ENCODE measurements around the gene ZNF407. TPM values are rescaled to one million over a fixed set of nuclear protein-coding genes. Genes with fewer than 3 reads are reported as not detected.

ZNF407 gene
- total RNA-seq, 5 donors from 2014 or later (not counting 1 experiment from before 2014, with no cell fraction given), result 22.9 to 37.4 (median 24.4) TPM

GRCh38 chr18:74590671-74591070 lies 7.0 kb upstream of the ZNF407 start:
- H3K4me1 Mint-ChIP-seq, result peaks cover 14 to 20% (median 18%) of the 10 kb centered on the region in 3 donors
- H3K9me3 Mint-ChIP-seq, result no peaks in the 10 kb centered on the region
- WGBS (ENCODE audit: insufficient coverage), result no CpG with 5 or more reads among the region's 1 CpG
- peaks cover 4 to 13% of the 10 kb centered on the region in 2 donors for H3K27me3 Mint-ChIP-seq
- H3K4me1 ChIP-seq (ENCODE audit: control insufficient read depth in 1 of 2, extremely low read depth in 1 of 2, insufficient read depth in 2 of 2, low read length in 2 of 2), result peaks cover 0 to under 1% of the 10 kb centered on the region in 2 experiments
- ATAC-seq (replicated peaks in 1 of 4) (no peak), DNase-seq (no peak)
- H3K4me3 Mint-ChIP-seq, result no peak overlapping the region
- H3K9me3 ChIP-seq, result no peaks in the 10 kb centered on the region
- POLR2A ChIA-PET, result no interaction called here
- peaks cover 0 to 8% of the 10 kb centered on the region in 2 donors for H3K36me3 ChIP-seq (ENCODE audit: control insufficient read depth in 2 of 2, extremely low read depth in 1 of 2, insufficient read depth in 1 of 2, low read length in 1 of 2)
- peaks cover 27% of the 10 kb centered on the region for H3K36me3 Mint-ChIP-seq
- H3K27ac ChIP-seq (ENCODE audit: low read length), result no peak overlapping the region
- peaks cover 0 to 5% of the 10 kb centered on the region in 2 experiments for H3K27me3 ChIP-seq (replicated peaks in 1 of 2; ENCODE audit: control insufficient read depth in 2 of 2, extremely low read depth in 1 of 2, insufficient read depth in 2 of 2, low read length in 1 of 2)
- H3K4me3 ChIP-seq (ENCODE audit: control insufficient read depth in 1 of 2, extremely low read depth in 1 of 2, low read length in 1 of 2), result no peak overlapping the region
- CTCF ChIA-PET, result no interaction called here
- no peak overlapping the region for H3K27ac Mint-ChIP-seq

- peaks cover 27% of the 10 kb centered on the region for H3K36me3 Mint-ChIP-seq
- Histone ChIP-seq H3K4me3 (ENCODE audit: control insufficient read depth in 1 of 2, extremely low read depth in 1 of 2, low read length in 1 of 2) (no peak overlapping the region), H3K9me3 (no peaks in the 10 kb centered on the region), H3K36me3 (ENCODE audit: control insufficient read depth in 2 of 2, extremely low read depth in 1 of 2, insufficient read depth in 1 of 2, low read length in 1 of 2) (peaks cover 2 to 8% of the 10 kb centered on the region in 2 donors), H3K4me1 (ENCODE audit: control insufficient read depth in 1 of 2, extremely low read depth in 1 of 2, insufficient read depth in 2 of 2, low read length in 2 of 2) (peaks cover 14 to 15% of the 10 kb centered on the region in 2 experiments), H3K27ac (ENCODE audit: low read length) (peak overlapping the region; percentile 8), H3K27me3 (replicated peaks in 1 of 2; ENCODE audit: control insufficient read depth in 2 of 2, extremely low read depth in 1 of 2, insufficient read depth in 2 of 2, low read length in 1 of 2) (no peaks in the 10 kb centered on the region)
- H3K27me3 Mint-ChIP-seq, result no peaks in the 10 kb centered on the region
- DNase-seq (no peak), ATAC-seq (replicated peaks in 1 of 4) (no peak)
- ChIA-PET CTCF (no interaction called here), POLR2A (no interaction called here)
- H3K4me3 Mint-ChIP-seq, result peak overlapping the region; percentile 60 to 94 (median 61)
- peaks cover 42 to 49% (median 43%) of the 10 kb centered on the region in 3 donors for H3K4me1 Mint-ChIP-seq
- H3K27ac Mint-ChIP-seq, result peak overlapping the region in 1 of 2 donors; percentile 65
- H3K9me3 Mint-ChIP-seq, result no peaks in the 10 kb centered on the region
These were observed 2.2 kb upstream of the ZNF407 start for GRCh38 chr18:74595431-74595830.

GRCh38 chr18:74597034-74597661 lies 522 bp upstream of the ZNF407 start:
- Mint-ChIP-seq H3K27me3 (no peaks in the 10 kb centered on the region), H3K4me1 (peaks cover 56 to 65% (median 59%) of the 10 kb centered on the region in 3 donors), H3K9me3 (no peaks in the 10 kb centered on the region), H3K36me3 (peaks cover 34% of the 10 kb centered on the region), H3K4me3 (peak overlapping the region; percentile 92 to 95 (median 94)), H3K27ac (peak overlapping the region; percentile 99)
- no peaks in the 10 kb centered on the region for H3K9me3 ChIP-seq
- CTCF ChIA-PET, result interaction anchor here in 1 of 2 donors (0.9 to 1.0 kb wide), 2 partner anchors 400 to 514 kb away, joined by 3 to 4 read pairs; no protein-coding TSS in a partner anchor
- ATAC-seq (replicated peaks in 1 of 4) (peak; percentile 45 to 58 (median 50)), DNase-seq (peak in 34 of 35 experiments; percentile 46 to 77 (median 64))
- POLR2A ChIA-PET, result interaction anchor here in 1 of 2 donors (1.0 kb wide), 1 partner anchor 101 kb away, joined by 4 read pairs; the partner anchor contains the start of gene CNDP2
- H3K36me3 ChIP-seq (ENCODE audit: control insufficient read depth in 2 of 2, extremely low read depth in 1 of 2, insufficient read depth in 1 of 2, low read length in 1 of 2), result peaks cover 2 to 8% of the 10 kb centered on the region in 2 donors
- H3K4me3 ChIP-seq (ENCODE audit: control insufficient read depth in 1 of 2, extremely low read depth in 1 of 2, low read length in 1 of 2), result peak overlapping the region; percentile 90 to 97
- H3K27me3 ChIP-seq (replicated peaks in 1 of 2; ENCODE audit: control insufficient read depth in 2 of 2, extremely low read depth in 1 of 2, insufficient read depth in 2 of 2, low read length in 1 of 2), result no peaks in the 10 kb centered on the region
- peaks cover 14 to 15% of the 10 kb centered on the region in 2 experiments for H3K4me1 ChIP-seq (ENCODE audit: control insufficient read depth in 1 of 2, extremely low read depth in 1 of 2, insufficient read depth in 2 of 2, low read length in 2 of 2)
- H3K27ac ChIP-seq (ENCODE audit: low read length), result peak overlapping the region; percentile 94
- WGBS (ENCODE audit: insufficient coverage), result under 1% methylated on average over 36 of the region's 41 CpGs

- Histone ChIP-seq H3K4me3 (ENCODE audit: control insufficient read depth in 1 of 2, extremely low read depth in 1 of 2, low read length in 1 of 2) (peak overlapping the region; percentile 76 to 90), H3K27ac (ENCODE audit: low read length) (peak overlapping the region; percentile 55), H3K4me1 (ENCODE audit: control insufficient read depth in 1 of 2, extremely low read depth in 1 of 2, insufficient read depth in 2 of 2, low read length in 2 of 2) (peaks cover 14 to 15% of the 10 kb centered on the region in 2 experiments), H3K9me3 (no peaks in the 10 kb centered on the region), H3K36me3 (ENCODE audit: control insufficient read depth in 2 of 2, extremely low read depth in 1 of 2, insufficient read depth in 1 of 2, low read length in 1 of 2) (peaks cover 0 to 2% of the 10 kb centered on the region in 2 donors), H3K27me3 (replicated peaks in 1 of 2; ENCODE audit: control insufficient read depth in 2 of 2, extremely low read depth in 1 of 2, insufficient read depth in 2 of 2, low read length in 1 of 2) (no peaks in the 10 kb centered on the region)
- no peaks in the 10 kb centered on the region for H3K27me3 Mint-ChIP-seq
- H3K9me3 Mint-ChIP-seq, result no peaks in the 10 kb centered on the region
- peak; percentile 68 to 69 (median 69) for ATAC-seq (replicated peaks in 1 of 4)
- H3K4me3 Mint-ChIP-seq, result peak overlapping the region; percentile 92 to 95 (median 94)
- peak; percentile 39 to 82 (median 69) for DNase-seq
- WGBS (ENCODE audit: insufficient coverage), result under 1% methylated on average over 36 of the region's 44 CpGs
- H3K36me3 Mint-ChIP-seq, result peaks cover 26% of the 10 kb centered on the region
- POLR2A ChIA-PET, result interaction anchor here (0.6 to 1.1 kb wide), 5 partner anchors 19 to 516 kb away, joined by 3 to 4 read pairs (median 3); partner anchors contain the start of gene CNDP2 (in 1 of the 2)
- CTCF ChIA-PET, result interaction anchor here (0.5 to 1.2 kb wide), 9 partner anchors 25 to 1811 kb away, joined by 3 to 5 read pairs (median 4); partner anchors contain the start of gene CNDP2 (in 1 of the 2)
- H3K4me1 Mint-ChIP-seq, result peaks cover 64 to 70% (median 65%) of the 10 kb centered on the region in 3 donors
- peak overlapping the region; percentile 99 for H3K27ac Mint-ChIP-seq
These were observed 806 bp downstream of the ZNF407 start for GRCh38 chr18:74598350-74599001.

- Histone ChIP-seq H3K4me3 (ENCODE audit: control insufficient read depth in 1 of 2, extremely low read depth in 1 of 2, low read length in 1 of 2) (no peak overlapping the region), H3K36me3 (ENCODE audit: control insufficient read depth in 2 of 2, extremely low read depth in 1 of 2, insufficient read depth in 1 of 2, low read length in 1 of 2) (peaks cover 2 to 3% of the 10 kb centered on the region in 2 donors), H3K9me3 (no peaks in the 10 kb centered on the region), H3K27me3 (replicated peaks in 1 of 2; ENCODE audit: control insufficient read depth in 2 of 2, extremely low read depth in 1 of 2, insufficient read depth in 2 of 2, low read length in 1 of 2) (no peaks in the 10 kb centered on the region), H3K27ac (ENCODE audit: low read length) (no peak overlapping the region), H3K4me1 (ENCODE audit: control insufficient read depth in 1 of 2, extremely low read depth in 1 of 2, insufficient read depth in 2 of 2, low read length in 2 of 2) (no peaks in the 10 kb centered on the region)
- Mint-ChIP-seq H3K4me1 (peaks cover 49 to 55% (median 52%) of the 10 kb centered on the region in 3 donors), H3K9me3 (no peaks in the 10 kb centered on the region), H3K36me3 (peaks cover 14% of the 10 kb centered on the region), H3K4me3 (no peak overlapping the region), H3K27me3 (no peaks in the 10 kb centered on the region), H3K27ac (no peak overlapping the region)
- DNase-seq (no peak), ATAC-seq (replicated peaks in 1 of 4) (no peak)
- CTCF ChIA-PET, result interaction anchor here in 1 of 2 donors (0.5 kb wide), 1 partner anchor 338 kb away, joined by 3 read pairs; no protein-coding TSS in a partner anchor
- POLR2A ChIA-PET, result no interaction called here
These were observed 6.7 kb downstream of the ZNF407 start for GRCh38 chr18:74604361-74604760.

- Mint-ChIP-seq H3K4me3 (no peak overlapping the region), H3K9me3 (no peaks in the 10 kb centered on the region), H3K36me3 (peaks cover 14% of the 10 kb centered on the region), H3K27ac (no peak overlapping the region), H3K4me1 (peaks cover 47 to 52% (median 52%) of the 10 kb centered on the region in 3 donors), H3K27me3 (no peaks in the 10 kb centered on the region)
- no peaks in the 10 kb centered on the region for H3K9me3 ChIP-seq
- peaks cover 2 to 3% of the 10 kb centered on the region in 2 donors for H3K36me3 ChIP-seq (ENCODE audit: control insufficient read depth in 2 of 2, extremely low read depth in 1 of 2, insufficient read depth in 1 of 2, low read length in 1 of 2)
- WGBS (ENCODE audit: insufficient coverage), result 80% methylated on average over 1 of the region's 4 CpGs
- CTCF ChIA-PET, result no interaction called here
- no peaks in the 10 kb centered on the region for H3K27me3 ChIP-seq (replicated peaks in 1 of 2; ENCODE audit: control insufficient read depth in 2 of 2, extremely low read depth in 1 of 2, insufficient read depth in 2 of 2, low read length in 1 of 2)
- ATAC-seq (replicated peaks in 1 of 4), result no peak
- no peak for DNase-seq
- POLR2A ChIA-PET, result no interaction called here
- no peak overlapping the region for H3K4me3 ChIP-seq (ENCODE audit: control insufficient read depth in 1 of 2, extremely low read depth in 1 of 2, low read length in 1 of 2)
- H3K27ac ChIP-seq (ENCODE audit: low read length), result no peak overlapping the region
- no peaks in the 10 kb centered on the region for H3K4me1 ChIP-seq (ENCODE audit: control insufficient read depth in 1 of 2, extremely low read depth in 1 of 2, insufficient read depth in 2 of 2, low read length in 2 of 2)
These were observed 7.1 kb downstream of the ZNF407 start for GRCh38 chr18:74604774-74605173.
